ENCODE measurements around the gene CYP4A11.
"Not testable (repeated sequence)": the region's sequence is repeated elsewhere in the genome, so short reads cannot be mapped to it uniquely, and the experiment has no call there.

Gene CYP4A11, protein sequence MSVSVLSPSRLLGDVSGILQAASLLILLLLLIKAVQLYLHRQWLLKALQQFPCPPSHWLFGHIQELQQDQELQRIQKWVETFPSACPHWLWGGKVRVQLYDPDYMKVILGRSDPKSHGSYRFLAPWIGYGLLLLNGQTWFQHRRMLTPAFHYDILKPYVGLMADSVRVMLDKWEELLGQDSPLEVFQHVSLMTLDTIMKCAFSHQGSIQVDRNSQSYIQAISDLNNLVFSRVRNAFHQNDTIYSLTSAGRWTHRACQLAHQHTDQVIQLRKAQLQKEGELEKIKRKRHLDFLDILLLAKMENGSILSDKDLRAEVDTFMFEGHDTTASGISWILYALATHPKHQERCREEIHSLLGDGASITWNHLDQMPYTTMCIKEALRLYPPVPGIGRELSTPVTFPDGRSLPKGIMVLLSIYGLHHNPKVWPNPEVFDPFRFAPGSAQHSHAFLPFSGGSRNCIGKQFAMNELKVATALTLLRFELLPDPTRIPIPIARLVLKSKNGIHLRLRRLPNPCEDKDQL

DNA sequence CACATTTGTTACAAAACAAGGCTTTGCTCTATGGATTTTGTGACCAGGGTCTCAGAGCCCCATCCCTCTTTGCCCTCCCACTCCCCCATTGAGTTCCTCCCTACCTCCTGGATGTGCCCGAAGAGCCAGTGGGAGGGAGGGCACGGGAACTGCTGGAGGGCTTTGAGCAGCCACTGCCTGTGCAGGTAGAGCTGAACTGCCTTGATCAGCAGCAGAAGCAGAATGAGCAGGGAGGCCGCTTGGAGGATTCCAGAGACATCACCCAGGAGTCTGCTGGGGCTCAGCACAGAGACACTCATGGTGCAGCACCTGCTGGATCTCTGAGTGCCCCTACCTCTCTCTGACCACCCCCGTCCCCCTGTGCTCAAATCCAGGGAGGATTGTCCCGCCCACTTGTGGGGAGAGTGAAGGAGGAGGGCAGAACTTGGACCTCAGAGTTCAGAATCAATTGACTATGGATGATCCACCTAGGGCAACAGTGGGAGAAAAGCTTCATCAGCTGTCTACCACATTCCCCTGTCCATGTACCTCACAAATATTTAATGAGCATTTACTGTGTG, at the start of gene CYP4A11:
CYP4A11 (minus strand) TSS at position 342 of the 560 bp plus-strand sequence; CDS start at position 299, 43 bp downstream.
- DNase-seq, result no peak

DNA sequence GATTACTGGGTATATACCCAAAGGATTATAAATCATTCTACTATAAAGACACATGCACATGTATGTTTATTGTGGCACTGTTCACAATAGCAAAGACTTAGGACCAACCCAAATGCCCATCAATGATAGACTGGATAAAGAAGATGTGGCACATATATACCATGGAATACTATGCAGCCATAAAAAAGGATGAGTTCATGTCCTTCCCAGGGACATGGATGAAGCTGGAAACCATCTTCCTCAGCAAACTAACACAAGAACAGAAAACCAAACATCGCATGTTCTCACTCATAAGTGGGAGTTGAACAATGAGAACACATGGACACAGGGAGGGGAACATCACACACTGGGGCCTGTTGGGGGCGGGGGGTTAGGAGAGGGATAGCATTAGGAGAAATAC, 49.3 kb upstream of the CYP4A11 start:
- DNase-seq, result not testable (repeated sequence)

DNA sequence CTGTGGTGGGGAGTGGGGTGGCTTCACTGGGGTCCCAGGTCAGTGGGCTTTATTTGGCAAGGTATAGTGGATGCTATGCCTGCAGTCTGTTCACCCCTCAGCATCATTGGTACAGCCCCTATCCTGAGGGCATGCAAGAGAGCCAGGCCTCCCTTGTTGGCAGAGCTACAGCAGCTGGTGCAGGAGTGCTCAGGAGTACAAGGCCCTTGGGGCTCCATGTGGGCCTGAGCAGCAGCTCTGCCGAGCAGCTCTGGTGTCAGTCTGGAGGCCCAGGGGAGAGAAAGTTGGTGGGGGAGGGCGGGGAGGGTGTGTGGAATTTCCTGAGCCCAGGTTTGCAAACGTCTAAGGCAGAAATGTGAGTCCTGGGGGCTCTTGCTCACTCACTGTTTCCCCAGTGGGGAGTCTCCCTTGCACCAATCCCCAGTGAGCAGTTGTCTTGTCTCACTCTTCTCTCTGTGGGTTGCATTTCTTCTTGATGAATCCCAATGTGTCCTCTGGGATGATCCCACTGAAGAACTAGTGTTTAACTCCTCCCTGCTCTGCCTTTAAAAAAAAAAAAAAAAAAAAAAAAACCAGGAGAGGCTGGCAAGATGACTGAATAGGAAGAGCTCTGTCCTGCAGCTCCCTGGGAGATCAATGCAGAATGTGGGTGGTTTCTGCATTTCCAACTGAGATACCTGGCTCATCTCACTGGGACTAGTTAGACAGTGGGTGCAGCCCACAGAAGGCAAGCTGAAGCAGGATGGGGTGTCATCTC, 42.7 kb upstream of the CYP4A11 start:
- no peak for DNase-seq

DNA sequence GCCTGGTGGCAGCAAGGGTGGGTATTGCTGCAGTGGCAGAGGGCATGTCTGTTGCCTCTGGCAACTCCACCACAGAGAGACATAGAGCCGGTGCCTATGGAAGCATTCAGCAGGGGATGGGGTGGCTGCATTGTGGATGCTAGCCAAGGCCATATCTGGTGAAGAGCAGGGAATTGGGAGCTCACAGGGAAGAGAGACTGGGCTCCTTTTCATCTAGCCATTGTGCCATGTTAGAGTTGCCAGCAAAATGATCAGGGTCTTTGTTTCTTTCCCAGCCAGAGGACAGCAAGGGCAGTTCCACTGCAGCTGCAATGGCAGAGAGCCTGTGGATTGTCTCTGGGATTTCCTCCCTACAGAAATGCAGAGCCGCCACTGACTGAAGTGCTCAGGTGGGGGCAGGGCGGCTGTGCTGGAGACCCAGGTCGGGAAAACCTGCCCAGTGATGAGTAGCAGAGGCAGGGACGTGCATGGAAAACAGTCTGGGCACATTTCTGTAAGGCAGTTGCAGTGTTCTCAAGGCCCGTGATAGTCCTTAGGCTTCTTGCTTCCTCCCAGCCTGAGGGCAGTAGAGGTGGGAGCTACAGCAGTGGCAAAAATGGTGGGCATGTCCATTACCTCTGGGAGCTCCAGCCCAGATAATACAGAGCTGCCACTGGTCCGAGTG, 42.0 kb upstream of the CYP4A11 start:
- DNase-seq, result no peak

DNA sequence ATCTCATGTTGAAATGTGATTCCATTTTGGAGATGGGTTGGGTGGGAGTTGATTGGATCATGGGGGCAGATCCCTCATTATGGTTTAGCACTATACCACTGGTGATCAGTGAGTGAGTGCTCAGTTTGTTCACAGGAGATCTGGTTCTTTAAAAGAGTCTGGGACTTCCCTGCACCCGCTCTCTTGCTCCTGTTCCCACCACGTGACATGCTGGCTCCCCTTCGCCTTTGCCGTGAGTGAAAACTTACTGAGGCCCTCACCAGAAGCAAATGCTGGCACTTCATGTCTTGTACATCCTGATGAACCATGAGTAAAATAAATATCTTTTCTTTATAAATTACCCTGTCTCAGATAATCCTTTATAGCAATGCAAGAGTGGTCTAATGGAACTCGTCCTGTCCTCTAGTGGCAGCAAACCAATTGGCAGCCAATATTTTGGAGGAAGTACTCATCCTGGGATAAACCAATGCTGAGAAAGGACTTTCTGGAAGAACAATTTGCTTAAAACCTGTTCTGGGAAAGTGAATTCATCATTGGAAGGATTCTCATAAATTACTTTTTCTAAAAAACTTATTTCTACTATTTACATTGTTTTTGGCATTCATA, 27.8 kb upstream of the CYP4A11 start:
- DNase-seq, result no peak

DNA sequence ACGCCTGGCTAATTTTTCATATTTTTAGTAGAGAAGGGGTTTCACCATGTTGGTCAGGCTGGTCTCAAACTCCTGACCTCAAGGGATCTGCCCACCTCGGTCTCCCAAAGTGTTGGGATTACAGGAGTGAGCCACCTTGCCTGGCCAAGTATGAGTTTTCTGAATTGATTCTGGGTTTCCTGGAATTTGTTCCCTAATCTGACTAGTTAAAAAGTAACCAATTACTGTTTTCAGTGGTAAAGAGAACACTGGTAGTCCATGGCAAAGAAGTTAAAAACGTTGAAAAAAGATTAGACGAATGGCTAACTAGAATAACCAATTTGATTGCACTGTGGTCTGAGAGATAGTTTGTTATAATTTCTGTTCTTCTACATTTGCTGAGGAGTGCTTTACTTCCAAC, 21.0 kb upstream of the CYP4A11 start:
- DNase-seq, result not testable (repeated sequence)

DNA sequence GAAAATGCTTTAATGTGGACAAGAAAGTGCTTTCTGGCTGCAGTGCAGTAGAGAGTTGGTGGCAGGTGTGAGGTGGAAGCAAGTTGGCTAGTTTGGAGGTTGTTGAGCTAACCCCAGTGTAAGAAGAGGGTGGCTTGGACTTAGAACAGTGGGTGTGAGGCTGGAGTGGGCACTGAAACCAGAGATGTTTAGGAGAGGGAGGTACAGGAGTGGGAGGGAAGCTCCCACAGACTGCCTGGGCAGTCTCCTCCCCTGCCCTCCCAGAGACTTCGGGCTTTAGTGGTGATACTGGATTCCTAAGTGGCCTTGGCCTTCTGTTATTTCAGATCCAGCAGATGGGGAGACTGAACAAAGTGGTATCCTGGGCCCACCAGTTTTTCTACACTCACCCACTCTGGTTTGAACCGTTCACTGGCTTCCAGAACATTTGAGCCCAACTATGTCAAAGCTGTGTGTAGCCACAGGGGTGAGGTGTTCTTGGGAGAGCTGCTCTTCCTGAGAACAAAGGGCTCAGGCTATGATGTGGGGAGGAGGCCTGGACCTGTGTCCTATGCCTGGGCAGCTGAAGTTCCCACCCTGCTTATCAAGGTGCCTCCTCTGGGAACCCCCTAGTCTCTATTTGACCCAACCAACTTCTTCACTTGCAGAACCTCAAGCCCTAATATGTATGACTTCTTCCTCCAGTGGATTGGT, 19.9 kb upstream of the CYP4A11 start:
- DNase-seq, result no peak

DNA sequence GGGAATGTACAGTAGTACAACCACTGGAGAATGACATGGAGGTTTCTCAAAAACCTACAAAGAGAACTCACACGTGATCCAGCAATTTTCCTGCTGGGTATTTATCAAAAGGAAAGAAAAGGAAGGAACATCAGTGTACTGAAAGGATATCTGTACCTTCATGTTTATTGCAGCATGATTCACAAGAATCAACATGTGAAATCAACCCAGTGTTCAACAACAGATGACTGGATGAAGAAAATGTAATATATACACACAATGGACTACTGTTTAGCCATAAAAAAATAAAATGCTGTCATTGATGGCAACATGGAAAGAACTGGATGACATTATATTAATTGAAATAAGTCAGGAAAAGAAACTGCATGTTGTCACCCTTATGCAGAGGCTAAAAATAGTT, 19.0 kb upstream of the CYP4A11 start:
- DNase-seq, result no peak

DNA sequence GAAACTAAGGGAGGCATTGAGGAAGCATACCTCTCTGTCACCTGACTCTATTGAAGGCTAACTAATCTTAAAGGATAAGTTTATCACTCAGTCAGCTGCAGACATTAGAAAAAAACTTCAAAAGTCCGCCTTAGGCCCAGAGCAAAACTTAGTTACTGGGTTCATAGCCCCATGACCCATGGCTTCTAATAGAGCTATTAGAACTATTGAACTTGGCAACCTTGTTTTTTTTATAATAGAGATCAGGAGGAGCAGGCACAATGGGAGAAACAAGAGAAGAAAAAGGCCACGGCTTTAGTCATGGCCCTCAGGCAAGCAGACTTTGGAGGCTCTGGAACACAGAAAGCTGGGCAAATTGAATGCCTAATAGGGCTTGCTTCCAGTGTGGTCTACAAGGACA, 13.8 kb upstream of the CYP4A11 start:
- DNase-seq, result not testable (repeated sequence)

DNA sequence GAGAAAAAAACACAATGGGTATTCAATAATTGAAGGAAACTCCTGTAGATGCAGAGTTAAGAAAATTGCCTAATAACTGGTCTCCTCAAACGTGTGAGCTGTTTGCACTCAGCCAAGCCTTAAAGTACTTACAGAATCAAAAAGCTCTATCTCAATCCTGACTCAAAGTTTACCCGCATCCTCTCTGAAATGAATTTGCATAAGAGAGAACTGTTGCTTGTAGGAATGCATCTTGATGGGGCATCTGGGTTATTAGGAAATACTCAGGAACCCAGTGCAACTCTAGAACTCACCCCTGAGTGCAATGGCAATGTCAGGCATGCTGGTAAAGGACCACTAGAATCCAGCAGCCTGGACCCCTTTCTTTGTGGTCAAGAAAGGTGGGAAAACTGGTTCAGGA, 12.6 kb upstream of the CYP4A11 start:
- not testable (repeated sequence) for DNase-seq

DNA sequence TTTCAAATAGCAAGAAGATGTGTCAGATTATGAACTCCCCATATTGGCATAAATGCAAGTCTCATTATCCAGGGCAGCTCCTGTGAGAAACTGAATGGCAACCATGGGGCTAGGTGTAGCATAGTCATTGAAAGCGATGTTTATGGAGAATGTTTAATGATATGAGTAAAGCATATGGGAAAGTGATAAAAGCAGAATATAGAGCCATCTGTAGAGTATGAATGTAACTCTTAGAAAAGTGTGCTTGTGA, 8.1 kb upstream of the CYP4A11 start:
- DNase-seq, result not testable (repeated sequence)

DNA sequence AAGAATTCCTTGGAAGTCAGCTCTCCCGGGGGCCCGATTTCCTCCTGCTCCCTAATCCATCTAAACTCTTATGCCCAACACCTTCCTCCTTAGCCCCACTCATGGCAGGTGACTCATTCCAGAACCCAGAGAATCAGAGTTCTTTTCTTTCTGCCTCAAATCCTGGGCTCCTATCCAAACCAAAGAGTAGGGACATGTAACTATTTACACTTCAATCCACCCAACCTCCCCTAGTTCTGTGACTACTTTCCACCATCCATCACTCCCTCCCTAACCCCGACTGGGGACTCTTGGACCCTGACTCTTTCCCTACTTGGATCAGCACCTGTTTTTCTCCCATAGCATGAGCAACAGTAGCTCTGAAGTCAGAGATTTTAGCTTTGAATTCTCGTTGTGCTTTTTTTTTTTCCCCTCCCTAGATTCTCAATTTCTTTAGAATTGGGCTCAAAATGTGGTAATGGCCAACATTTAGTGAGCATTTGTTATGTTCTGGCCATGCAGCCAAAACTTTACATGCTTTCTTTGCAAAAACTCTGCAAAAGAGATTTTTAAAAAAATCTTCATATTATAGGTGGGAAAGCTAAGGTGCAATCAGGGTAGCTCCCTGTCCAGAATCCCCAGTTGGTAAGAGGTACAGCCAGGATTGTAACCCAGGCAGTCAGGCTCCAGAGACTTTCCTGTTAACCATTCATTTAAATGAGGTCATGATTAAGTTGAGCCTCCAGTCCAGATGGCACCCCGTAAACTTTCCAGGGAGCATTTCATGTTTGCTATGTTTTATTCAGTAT, 7.5 kb upstream of the CYP4A11 start:
- no peak for DNase-seq

DNA sequence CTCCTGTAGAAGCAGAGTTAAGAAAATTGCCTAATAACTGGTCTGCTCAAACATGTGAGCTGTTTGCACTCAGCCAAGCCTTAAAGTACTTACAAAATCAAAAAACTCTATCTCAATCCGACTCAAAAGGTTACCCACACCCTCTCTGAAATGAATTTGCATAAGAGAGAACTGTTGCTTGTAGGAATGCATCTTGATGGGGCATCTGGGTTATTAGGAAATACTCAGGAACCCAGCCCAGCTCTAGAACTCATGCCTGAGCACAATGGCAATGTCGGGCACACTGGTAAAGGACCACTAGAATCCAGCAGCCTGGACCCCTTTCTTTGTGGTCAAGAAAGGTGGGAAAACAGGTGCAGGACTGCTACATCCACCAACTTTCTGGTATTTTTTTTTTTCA, 6.4 kb upstream of the CYP4A11 start:
- not testable (repeated sequence) for DNase-seq

DNA sequence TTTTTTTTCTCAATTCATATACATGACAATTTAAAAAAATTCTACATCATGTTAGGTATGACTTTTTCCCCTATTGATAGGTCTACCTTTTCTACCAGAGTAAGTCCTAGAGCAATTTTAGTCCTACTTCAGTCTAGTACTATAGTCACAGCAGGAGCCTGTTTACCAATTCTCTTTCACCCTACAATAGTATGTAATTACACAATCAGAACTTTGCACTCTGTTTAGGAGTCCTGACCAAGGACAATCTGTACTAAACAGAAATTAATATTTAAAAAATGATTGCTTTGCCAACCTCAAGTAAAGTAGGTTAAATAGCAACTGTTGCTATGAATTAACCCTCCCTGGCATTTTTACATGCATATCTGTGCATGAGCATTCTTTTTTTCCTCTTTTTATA, 810 bp upstream of the CYP4A11 start:
- no peak for DNase-seq

DNA sequence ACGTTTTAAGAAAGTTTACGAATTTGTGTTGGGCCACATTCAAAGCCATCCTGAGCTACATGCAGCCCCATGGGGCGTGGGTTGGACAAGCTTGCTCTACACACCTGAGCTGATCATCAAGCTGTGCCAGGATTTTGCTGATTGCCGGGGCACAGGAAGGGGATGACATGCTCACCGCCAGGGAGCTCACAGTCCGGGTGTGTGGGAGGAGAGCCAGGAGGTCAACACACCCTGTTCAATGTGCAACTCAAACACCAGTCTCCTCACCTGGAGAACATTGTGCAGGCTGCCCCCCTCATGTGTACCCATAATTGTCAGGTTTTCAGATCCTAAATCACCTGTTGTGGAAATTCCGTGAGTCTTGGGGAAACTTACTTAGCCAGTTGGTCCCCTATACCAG, 969 bp downstream of the CYP4A11 start:
- no peak for DNase-seq

DNA sequence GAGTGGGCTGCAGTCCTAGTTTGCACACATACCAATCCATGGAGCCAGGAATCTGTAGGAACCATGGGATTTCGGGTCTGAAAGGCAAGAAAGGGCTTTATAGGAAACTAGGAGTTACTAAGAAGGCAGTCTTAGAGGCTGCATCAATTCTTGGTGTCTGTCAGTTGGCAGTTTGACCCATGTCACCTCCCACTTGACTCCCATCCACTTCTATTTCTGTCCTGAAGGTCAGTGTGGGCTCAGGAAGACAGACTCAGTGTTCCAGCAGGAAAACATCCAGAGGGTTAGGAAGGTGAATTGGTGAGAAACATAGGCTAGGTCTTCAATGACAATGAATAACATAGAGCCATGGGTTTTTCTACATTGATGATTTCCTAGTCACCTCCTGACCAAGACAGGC, 4.0 kb downstream of the CYP4A11 start:
- DNase-seq, result no peak

DNA sequence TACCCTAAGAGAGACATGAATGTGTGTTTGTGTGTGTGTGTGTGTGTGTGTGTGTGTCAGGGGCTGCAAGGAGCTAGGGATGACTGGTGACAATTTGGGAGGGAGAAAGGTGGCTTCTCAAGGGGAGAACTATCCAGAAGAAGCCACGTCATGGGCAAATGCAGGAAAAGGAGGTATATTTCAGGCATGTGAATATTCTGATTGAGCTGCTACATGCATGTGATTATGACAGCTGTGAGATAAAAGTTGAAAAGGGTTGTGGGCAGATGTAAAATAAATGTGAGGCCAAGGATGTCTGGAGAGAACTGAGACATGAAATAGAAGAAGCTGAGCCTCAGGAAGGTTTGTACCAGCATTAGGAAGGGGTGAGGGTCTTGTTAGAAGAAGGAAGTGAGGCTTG, 4.5 kb downstream of the CYP4A11 start:
- DNase-seq, result no peak

DNA sequence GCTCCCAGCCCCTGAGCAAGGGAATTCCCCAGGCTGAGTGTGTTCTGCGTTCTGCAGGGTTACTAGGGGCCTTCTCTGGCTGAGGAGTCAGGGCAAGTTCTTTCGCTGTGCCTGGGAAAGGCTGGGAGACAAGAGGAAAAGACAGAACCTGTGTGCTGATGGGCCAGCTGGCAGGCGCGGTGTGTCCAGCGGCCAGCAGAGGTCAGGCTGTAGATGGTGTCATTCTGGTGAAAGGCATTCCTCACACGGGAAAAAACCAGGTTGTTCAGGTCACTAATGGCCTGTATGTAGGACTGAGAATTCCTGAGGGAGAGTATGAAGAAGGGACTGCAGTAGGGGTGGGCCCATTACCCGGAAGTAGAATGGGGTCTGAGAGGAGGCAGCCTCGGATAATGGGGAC, 6.4 kb downstream of the CYP4A11 start:
- not testable (repeated sequence) for DNase-seq

DNA sequence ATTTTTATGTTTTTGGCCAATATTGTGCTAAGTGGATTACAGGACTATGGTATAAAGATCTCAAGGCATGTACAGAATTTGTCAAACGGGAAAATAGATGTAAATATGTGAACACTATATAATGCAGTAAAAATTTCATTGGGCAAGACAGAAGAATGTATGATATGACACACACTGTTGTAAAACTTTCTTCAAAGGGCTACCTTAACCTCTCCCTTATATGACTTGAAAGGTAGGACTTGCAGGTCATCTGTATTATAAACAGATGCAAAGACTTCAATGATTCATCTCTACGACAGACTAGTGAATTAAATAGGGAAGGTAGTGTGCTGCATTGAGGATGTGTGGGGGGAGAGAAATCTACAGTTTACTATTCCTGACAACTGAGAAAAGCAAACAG, 9.3 kb downstream of the CYP4A11 start:
- DNase-seq, result not testable (repeated sequence)

DNA sequence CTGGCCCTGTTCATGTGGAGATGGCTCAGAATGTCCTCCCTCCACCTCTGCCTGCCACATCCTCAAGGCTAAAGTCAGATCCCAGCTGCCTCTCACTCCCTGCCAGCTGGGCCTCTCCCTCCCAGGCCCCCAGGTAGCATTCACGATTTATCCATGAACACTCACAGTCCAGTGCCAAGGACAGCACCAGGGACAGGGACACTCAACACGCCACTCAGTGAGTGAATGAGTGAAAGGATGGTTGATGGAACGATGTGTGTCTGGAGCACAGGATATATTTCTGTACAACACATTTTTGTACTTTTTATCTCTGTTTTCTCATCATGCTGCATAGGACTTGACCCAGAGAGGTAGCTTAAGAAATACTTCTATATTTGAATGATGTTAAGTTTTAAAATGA, 10.1 kb downstream of the CYP4A11 start:
- no peak for DNase-seq

DNA sequence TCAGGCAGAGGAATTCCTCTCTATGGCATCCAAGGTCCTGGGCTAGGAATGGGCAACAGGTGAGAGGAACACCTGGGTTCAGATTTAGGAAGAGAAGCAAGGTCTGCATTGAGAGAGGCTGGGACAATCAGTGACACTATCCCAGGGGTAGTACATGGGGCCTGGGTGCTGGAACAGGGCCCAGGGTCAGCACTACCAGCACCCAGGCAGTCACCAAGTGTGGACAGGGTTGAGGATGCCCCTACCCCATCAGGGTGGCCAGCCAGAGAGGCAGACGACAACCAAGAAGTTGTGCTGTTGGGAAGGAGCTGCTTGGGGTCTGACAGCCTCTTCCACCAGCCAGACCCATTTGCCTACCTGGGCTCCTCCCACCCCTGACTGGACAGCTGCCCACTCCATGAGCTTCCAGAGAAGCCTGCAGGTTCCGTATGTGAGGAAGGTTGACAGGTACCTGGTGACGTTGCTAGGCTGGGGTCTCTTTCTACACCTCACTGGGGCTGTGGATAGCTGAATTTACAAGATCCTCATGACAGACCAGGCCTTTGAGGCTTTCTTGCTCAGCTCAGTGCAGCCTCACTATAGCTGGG, 13.9 kb downstream of the CYP4A11 start:
- no peak for DNase-seq

All from stimulated activated CD8-positive, alpha-beta memory T cell treated with anti-CD3 and anti-CD28 coated beads, Interleukin-4, amount 100 ng/mL, for 48 hours (primary cell).